DND-41 (cell line): Measurements from ENCODE around the gene INF2.

Experiments
- EZH2 ChIP-seq: IDR thresholded peaks from 3 replicates; pipeline ENCODE4 v1.6.1; 2012; ENCODE audit warnings: borderline replicate concordance, low read depth, mild to moderate bottlenecking, moderate library complexity, low read length, inconsistent platforms; ENCODE audit not compliant: severe bottlenecking
- TF ChIP-seq, protein P1 (sequence below): IDR thresholded peaks from 2 replicates; pipeline ENCODE4 v1.5.1; 2012; ENCODE audit warnings: borderline replicate concordance, low read length, moderate library complexity, mild to moderate bottlenecking; ENCODE audit not compliant: poor library complexity, severe bottlenecking; ENCODE audit errors: extremely low read depth

DNA sequence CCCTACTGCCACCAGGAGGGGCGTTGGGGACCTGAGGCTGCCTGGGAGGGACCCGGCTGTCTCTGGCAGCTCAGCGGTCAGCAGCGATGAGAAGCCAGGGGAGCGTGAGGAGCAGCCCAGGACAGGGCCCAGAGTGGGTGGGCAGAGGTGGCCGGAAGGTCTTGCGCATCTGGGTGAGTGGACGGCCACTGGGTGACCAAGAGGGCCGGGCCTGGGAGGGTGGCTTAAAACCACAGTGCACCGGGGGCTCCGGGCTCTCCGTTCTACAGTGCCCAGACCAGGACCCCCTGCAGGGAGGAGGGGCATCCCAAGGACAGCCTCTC is 10.0 kb downstream of the INF2 start:
- TF ChIP-seq, protein P1, sequence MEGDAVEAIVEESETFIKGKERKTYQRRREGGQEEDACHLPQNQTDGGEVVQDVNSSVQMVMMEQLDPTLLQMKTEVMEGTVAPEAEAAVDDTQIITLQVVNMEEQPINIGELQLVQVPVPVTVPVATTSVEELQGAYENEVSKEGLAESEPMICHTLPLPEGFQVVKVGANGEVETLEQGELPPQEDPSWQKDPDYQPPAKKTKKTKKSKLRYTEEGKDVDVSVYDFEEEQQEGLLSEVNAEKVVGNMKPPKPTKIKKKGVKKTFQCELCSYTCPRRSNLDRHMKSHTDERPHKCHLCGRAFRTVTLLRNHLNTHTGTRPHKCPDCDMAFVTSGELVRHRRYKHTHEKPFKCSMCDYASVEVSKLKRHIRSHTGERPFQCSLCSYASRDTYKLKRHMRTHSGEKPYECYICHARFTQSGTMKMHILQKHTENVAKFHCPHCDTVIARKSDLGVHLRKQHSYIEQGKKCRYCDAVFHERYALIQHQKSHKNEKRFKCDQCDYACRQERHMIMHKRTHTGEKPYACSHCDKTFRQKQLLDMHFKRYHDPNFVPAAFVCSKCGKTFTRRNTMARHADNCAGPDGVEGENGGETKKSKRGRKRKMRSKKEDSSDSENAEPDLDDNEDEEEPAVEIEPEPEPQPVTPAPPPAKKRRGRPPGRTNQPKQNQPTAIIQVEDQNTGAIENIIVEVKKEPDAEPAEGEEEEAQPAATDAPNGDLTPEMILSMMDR: no peak
- no peak for TF ChIP-seq EZH2
